ENCODE data around the gene RALGDS.
A peak's percentile ranks its signal among the peaks of the same experiment; 100 is the strongest.

The RALGDS gene

GRCh38 chr9:133134388-133135145 is 13.5 kb upstream of the RALGDS start:
- H3K4me3 ChIP-seq (ENCODE audit: low read depth, low read length): no peak overlapping the region
- peak; percentile 24 for DNase-seq (ENCODE audit: low read depth, low spot score)
- in situ Hi-C loops (cut with HindIII; ENCODE audit: low sequenced_read_pairs): no loop called here
- TF ChIP-seq, protein P1, sequence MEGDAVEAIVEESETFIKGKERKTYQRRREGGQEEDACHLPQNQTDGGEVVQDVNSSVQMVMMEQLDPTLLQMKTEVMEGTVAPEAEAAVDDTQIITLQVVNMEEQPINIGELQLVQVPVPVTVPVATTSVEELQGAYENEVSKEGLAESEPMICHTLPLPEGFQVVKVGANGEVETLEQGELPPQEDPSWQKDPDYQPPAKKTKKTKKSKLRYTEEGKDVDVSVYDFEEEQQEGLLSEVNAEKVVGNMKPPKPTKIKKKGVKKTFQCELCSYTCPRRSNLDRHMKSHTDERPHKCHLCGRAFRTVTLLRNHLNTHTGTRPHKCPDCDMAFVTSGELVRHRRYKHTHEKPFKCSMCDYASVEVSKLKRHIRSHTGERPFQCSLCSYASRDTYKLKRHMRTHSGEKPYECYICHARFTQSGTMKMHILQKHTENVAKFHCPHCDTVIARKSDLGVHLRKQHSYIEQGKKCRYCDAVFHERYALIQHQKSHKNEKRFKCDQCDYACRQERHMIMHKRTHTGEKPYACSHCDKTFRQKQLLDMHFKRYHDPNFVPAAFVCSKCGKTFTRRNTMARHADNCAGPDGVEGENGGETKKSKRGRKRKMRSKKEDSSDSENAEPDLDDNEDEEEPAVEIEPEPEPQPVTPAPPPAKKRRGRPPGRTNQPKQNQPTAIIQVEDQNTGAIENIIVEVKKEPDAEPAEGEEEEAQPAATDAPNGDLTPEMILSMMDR (IDR thresholded peaks at IDR 0.05; ENCODE audit: low read depth, low read length): no peak

DNA sequence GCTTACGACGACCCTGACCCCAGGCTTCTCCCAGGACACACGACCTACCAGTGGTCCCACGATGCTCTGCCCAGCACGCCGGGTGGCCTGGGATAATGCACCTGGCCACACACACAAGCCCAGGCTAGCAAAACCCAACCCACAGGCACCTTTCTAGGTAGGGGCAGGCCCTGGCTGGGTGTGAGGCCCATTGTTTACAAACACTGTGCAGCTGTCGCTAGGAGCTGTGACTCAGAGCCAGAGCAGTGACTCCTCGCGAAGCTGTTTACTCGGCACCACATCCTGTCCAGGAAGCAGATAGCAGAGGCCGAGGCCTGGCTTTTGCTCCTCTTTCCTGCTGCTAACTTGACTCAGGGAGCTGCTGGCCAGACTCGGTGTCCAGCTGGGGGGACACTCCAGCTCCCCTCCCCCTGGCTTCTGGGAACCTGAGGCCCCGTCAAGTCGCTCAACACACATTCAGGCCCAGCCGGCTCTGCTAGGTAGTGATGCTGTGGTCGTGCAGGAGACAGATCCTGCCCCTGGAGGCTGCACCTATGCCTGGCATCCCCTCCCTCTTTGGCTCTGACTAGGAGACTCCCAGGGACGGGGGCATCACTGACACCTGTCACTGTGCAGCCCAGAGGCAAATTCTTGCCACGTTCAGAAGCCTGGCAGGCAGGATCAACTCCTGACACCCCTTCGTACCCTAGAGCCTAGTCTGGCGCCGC is 12.8 kb upstream of the RALGDS start:
- in situ Hi-C loops (cut with HindIII; ENCODE audit: low sequenced_read_pairs): no loop called here
- no peak overlapping the region for H3K4me3 ChIP-seq (ENCODE audit: low read depth, low read length)
- peak; percentile 95 for DNase-seq (ENCODE audit: low read depth, low spot score)
- TF ChIP-seq, protein P1 (IDR thresholded peaks at IDR 0.05; ENCODE audit: low read depth, low read length): no peak

- H3K4me3 ChIP-seq (ENCODE audit: low read depth, low read length): no peak overlapping the region
- in situ Hi-C loops (cut with HindIII; ENCODE audit: low sequenced_read_pairs): no loop called here
- TF ChIP-seq, protein P1 (IDR thresholded peaks at IDR 0.05; ENCODE audit: low read depth, low read length): no peak
- no peak for DNase-seq (ENCODE audit: low read depth, low spot score)
Measured at GRCh38 chr9:133132174-133132573, 11.1 kb upstream of the RALGDS start.

DNA sequence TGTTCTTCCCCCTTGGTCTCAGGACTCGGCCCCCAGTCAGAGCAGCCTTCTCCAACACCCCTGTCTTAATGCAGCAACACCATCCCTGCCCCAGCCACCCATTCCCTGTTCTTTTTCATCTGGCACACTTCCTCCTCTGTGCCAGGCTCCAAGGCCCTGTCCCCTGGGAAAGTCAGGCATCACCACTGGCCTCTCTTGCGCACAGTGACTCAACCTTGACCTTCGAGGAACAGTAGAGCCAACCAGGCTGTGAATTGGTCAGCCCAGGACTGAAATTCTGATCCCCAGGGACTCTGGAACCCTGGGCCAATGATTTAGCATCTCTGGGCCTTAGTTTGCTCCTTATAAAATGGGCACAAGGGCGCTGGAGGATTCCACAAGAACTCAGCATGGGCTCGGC is 10.5 kb upstream of the RALGDS start:
- TF ChIP-seq, protein P1 (IDR thresholded peaks at IDR 0.05; ENCODE audit: low read depth, low read length): no peak
- no peak for DNase-seq (ENCODE audit: low read depth, low spot score)
- in situ Hi-C loops (cut with HindIII; ENCODE audit: low sequenced_read_pairs): no loop called here
- no peak overlapping the region for H3K4me3 ChIP-seq (ENCODE audit: low read depth, low read length)

DNA sequence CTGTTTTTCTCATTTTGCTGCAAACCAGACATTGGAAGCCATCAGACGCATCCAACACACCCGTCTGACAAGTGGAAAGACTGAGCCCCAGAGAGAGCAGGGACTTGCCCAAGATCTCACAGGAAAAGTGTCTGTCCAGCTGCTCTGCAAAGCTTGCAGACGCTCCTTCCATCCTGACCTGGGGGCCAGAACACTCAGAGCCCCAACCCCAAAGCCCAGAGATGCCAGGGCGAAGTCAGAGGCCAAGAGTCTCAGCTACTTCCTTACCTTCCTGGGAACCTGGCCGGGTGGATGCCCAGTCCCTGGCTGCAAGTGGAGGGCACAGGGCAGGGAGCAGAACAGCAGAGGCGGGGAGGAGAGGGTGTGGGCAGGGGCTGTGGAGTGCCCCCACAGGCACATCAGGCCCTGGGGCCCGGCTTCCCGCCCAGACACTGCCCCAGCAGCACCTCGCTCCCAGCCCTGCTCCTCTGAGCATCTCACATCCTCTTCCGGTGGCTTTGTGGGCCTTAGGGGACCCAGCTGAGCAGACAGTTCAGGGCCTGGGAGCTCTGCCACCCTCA is 9.7 kb upstream of the RALGDS start:
- DNase-seq (ENCODE audit: low read depth, low spot score): no peak
- no peak overlapping the region for H3K4me3 ChIP-seq (ENCODE audit: low read depth, low read length)
- TF ChIP-seq, protein P1 (IDR thresholded peaks at IDR 0.05; ENCODE audit: low read depth, low read length): no peak
- in situ Hi-C loops (cut with HindIII; ENCODE audit: low sequenced_read_pairs): no loop called here

- in situ Hi-C loops (cut with HindIII; ENCODE audit: low sequenced_read_pairs): no loop called here
- DNase-seq (ENCODE audit: low read depth, low spot score): no peak
Measured at GRCh38 chr9:133129001-133129795, 8.2 kb upstream of the RALGDS start.

More at GRCh38 chr9:133129001-133129795, 8.2 kb upstream of the RALGDS start:
- TF ChIP-seq, protein P1 (IDR thresholded peaks at IDR 0.05; ENCODE audit: low read depth, low read length): no peak
- no peak overlapping the region for H3K4me3 ChIP-seq (ENCODE audit: low read depth, low read length)
